ACC112 (cell line): ENCODE data around the gene MACF1.
"Not testable (repeated sequence)": the region's sequence is repeated elsewhere in the genome, so short reads cannot be mapped to it uniquely, and the experiment has no call there.

ENCODE experiments used
- H2AFZ ChIP-seq: fragments of 200-600 bp; sonication (generic); one replicate; pipeline ENCODE4 v1.6.0; 2017; ENCODE audit warnings: antibody characterized with exemption, low read length; ENCODE audit not compliant: unreplicated experiment
- H3K27ac ChIP-seq: fragments of 200-600 bp; sonication (generic); 2 replicates; pipeline ENCODE4 v1.5.1; 2014; ENCODE audit warnings: low read depth, mild to moderate bottlenecking, antibody characterized with exemption, low read length, moderate library complexity
- H3K27me3 ChIP-seq: fragments of 200-600 bp; sonication (generic); 2 replicates; pipeline ENCODE4 v1.6.1; 2014; ENCODE audit warnings: mild to moderate bottlenecking, antibody characterized with exemption, low read length, moderate library complexity, mixed read lengths; ENCODE audit not compliant: insufficient read depth
- H3K36me3 ChIP-seq: fragments of 200-600 bp; sonication (generic); 2 replicates; pipeline ENCODE4 v1.6.1; 2016; ENCODE audit warnings: mild to moderate bottlenecking, antibody characterized with exemption, low read length, moderate library complexity, mixed read lengths; ENCODE audit not compliant: insufficient read depth
- H3K4me1 ChIP-seq: fragments of 200-600 bp; sonication (generic); one replicate; pipeline ENCODE4 v1.6.1; 2016; ENCODE audit warnings: low read length, mixed read lengths; ENCODE audit not compliant: insufficient read depth, unreplicated experiment, control insufficient read depth
- H3K4me3 ChIP-seq: fragments of 200-600 bp; sonication (generic); 2 replicates; pipeline ENCODE4 v1.5.1; 2014; ENCODE audit warnings: mild to moderate bottlenecking, low read depth, low read length
- H3K79me2 ChIP-seq: fragments of 200-600 bp; sonication (generic); one replicate; pipeline ENCODE4 v1.6.0; 2016; ENCODE audit warnings: low read length; ENCODE audit not compliant: control insufficient read depth, unreplicated experiment, insufficient read depth

The MACF1 gene

DNA sequence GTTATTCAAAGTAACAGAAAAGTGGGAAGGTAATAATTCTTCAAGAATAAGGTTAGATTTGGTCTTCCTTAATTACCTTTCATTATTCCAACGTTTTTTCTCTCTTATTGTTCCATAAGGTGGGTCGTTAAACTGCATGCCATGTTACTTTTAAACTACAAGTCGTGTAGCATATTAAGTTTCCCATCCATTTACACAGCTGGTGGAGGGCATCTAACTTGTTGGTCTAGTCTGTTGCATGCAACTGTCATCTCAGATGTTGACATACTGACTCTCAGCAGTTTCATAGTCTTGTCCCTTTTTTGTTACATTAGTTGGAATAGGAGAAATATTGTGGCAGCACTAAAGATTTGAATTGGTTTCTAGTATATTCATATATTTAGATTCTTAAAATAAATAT is 232.3 kb downstream of the MACF1 start:
- H2AFZ ChIP-seq: no peak overlapping the region
- no peak overlapping the region for H3K27ac ChIP-seq
- no peak overlapping the region for H3K4me3 ChIP-seq
- no peaks in the 10 kb centered on the region for H3K79me2 ChIP-seq
- no peaks in the 10 kb centered on the region for H3K27me3 ChIP-seq
- peaks cover 32% of the 10 kb centered on the region for H3K36me3 ChIP-seq
- H3K4me1 ChIP-seq: no peaks in the 10 kb centered on the region

DNA sequence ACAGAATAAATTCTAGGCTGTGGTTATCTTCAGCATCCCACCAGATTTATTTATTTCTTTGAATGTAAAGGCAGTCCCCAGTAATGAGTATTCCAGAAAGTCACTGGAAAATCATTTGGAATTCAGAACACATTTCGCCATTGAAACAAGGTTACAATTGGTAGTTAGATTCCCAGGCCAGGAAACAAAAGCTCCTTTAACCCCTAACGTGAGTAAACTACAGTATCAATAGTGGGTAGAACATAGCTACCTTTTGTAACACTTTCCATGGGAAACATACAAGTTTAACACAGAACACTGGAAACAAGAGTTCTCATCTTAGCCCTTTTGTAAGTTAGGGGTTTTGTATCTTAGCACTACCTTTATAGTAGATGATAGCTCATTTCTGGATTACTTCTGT is 233.5 kb downstream of the MACF1 start:
- no peaks in the 10 kb centered on the region for H3K79me2 ChIP-seq
- no peak overlapping the region for H2AFZ ChIP-seq
- H3K27ac ChIP-seq: no peak overlapping the region
- H3K27me3 ChIP-seq: no peaks in the 10 kb centered on the region
- no peak overlapping the region for H3K4me3 ChIP-seq
- peaks cover 30% of the 10 kb centered on the region for H3K36me3 ChIP-seq
- no peaks in the 10 kb centered on the region for H3K4me1 ChIP-seq

DNA sequence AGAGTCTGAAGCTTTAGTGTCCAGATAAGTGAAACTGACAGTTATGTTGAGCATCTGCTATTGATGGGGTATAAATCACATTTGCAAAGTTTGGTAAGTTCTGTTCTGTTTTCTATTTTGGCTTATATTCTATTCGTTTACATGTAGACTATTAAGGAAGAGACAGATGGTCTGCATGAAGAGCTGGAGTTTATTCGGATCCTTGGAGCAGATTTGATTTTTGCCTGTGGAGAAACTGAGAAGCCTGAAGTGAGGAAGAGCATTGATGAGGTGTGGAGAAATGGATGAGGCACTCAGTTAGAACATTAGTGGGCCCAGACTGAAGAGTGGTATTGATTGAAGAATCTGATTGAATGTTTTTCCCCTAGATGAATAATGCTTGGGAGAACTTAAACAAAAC is 236.4 kb downstream of the MACF1 start:
- Histone ChIP-seq H3K79me2 (no peaks in the 10 kb centered on the region), H3K36me3 (peaks cover 47% of the 10 kb centered on the region), H3K4me1 (no peaks in the 10 kb centered on the region), H2AFZ (no peak overlapping the region), H3K27ac (no peak overlapping the region), H3K27me3 (no peaks in the 10 kb centered on the region), H3K4me3 (no peak overlapping the region)

DNA sequence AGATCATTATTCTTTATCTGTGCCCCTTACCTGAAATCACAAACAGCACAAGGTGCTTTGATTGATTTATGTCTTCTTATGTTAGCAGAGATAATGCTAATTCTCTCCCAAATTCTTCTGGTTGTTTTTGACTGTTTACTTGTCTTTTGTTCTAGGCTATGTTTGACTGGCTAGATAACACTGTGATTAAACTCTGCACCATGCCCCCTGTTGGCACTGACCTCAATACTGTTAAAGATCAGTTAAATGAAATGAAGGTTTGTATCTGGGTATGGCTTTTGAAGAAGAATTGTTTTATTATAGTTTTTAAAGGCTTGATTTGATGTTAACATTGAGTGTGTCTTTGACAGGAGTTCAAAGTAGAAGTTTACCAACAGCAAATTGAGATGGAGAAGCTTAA is 237.3 kb downstream of the MACF1 start:
- no peaks in the 10 kb centered on the region for H3K79me2 ChIP-seq
- no peaks in the 10 kb centered on the region for H3K4me1 ChIP-seq
- peaks cover 53% of the 10 kb centered on the region for H3K36me3 ChIP-seq
- no peaks in the 10 kb centered on the region for H3K27me3 ChIP-seq
- H3K4me3 ChIP-seq: no peak overlapping the region
- H2AFZ ChIP-seq: no peak overlapping the region
- H3K27ac ChIP-seq: no peak overlapping the region

DNA sequence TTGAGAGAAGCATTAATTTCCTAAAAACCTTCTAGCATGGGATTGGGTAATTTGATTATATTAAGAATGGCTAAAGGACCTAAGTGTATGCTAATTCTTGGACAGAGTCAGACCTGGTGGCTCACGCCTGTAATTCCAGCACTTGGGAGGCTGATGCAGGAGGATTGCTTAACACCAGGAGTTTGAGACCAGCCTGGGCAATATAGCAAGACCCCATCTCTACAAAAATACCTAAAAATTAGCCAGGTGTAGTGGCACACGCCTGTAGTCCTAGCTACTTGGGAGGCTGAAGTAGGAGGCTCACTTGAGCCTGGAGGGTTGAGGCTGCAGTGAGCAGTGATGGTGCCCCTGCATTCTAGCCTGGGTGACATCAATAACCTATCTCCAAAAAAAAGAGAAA is 241.1 kb downstream of the MACF1 start:
- Histone ChIP-seq H3K27ac (no peak overlapping the region), H3K4me1 (no peaks in the 10 kb centered on the region), H3K79me2 (no peaks in the 10 kb centered on the region), H3K4me3 (no peak overlapping the region), H3K36me3 (peaks cover 60% of the 10 kb centered on the region), H2AFZ (no peak overlapping the region), H3K27me3 (no peaks in the 10 kb centered on the region)

DNA sequence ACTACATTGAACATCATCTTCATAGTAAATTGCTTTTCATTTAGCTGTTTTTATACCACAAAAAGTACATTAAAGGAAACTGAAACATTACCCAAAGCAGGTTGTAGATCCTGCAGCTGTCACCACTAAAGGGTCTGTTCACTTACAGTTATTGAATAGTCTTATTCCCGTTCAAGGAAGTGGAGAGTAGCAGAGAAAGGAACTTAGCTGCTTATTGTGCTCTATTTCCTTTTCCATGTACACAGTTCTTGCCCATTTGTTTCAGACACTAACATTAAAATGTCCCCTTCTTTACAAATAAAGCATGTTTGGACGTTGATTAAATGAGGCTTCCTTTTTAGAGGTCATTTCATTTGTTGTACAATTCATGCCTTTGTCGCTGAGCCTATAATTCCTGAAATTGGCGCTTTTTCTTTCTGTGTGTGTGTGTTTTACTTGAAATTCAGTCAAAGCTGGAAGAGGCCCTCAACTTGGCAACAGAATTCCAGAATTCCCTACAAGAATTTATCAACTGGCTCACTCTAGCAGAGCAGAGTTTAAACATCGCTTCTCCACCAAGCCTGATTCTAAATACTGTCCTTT is 242.6 kb downstream of the MACF1 start:
- Histone ChIP-seq H3K36me3 (peaks cover 51% of the 10 kb centered on the region), H3K27ac (no peak overlapping the region), H3K79me2 (no peaks in the 10 kb centered on the region), H3K27me3 (no peaks in the 10 kb centered on the region), H3K4me1 (no peaks in the 10 kb centered on the region), H2AFZ (no peak overlapping the region), H3K4me3 (no peak overlapping the region)

DNA sequence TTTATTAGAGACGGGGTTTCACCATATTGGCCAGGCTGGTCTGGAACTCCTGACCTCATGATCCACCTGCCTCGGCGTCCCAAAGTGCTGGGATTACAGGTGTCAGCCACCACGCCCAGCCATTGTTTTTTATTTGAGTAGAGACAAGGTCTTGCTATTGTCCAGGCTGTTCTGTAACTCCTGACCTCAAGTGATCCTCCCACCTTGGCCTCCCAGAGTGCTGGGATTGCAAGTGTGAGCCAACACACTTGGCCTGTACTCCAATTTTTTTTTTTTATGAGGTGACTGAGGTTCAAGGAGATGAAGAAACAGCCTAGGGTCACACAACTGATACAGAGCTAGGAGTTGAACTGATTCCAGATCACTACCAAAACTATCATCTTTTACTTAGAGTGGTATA is 245.5 kb downstream of the MACF1 start:
- H3K36me3 ChIP-seq: peaks cover 51% of the 10 kb centered on the region
- not testable (repeated sequence) for H2AFZ ChIP-seq, H3K27me3 ChIP-seq, H3K27ac ChIP-seq, H3K4me1 ChIP-seq, H3K4me3 ChIP-seq, H3K79me2 ChIP-seq

DNA sequence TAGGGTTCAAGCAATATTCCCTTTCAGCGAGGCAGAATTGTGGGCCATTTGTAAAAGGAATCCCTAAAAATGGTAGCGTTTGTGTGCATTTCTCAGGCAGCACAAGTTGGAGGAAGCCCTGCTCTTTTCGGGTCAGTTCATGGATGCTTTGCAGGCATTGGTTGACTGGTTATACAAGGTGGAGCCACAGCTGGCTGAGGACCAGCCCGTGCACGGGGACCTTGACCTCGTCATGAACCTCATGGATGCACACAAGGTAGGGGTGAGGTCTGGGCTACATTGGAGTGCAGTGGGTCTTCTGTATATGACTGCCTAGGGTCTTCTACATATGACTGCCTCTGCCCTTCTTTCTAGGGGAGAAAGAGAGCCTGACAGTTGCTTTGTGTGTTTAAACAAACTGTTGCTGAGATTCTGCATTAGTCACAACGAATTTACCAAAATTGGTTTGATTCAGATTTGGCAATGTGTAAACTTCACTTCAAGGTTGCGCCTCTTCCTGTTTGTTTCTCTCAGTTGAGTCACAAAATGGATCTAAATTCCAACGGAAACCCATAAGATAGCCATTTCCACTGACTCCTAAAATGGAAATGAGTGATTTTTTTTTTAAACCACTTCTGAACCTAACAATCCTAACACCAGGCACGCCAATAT is 246.6 kb downstream of the MACF1 start:
- peaks cover 47% of the 10 kb centered on the region for H3K36me3 ChIP-seq
- no peaks in the 10 kb centered on the region for H3K27me3 ChIP-seq
- no peak overlapping the region for H3K4me3 ChIP-seq
- H2AFZ ChIP-seq: no peak overlapping the region
- H3K27ac ChIP-seq: peak overlapping the region; percentile 57
- H3K79me2 ChIP-seq: no peaks in the 10 kb centered on the region
- H3K4me1 ChIP-seq: no peaks in the 10 kb centered on the region

DNA sequence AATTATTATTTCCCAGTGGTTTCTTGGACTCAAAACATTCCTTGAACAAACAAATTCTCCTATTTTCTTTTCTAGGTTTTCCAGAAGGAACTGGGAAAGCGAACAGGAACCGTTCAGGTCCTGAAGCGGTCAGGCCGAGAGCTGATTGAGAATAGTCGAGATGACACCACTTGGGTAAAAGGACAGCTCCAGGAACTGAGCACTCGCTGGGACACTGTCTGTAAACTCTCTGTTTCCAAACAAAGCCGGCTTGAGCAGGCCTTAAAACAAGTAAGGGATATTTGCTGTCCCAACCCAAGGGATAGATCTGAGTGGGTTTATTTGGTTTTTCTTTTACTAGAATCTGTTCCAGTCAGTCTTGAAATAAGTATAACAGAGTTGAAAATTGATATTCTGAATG is 247.6 kb downstream of the MACF1 start:
- Histone ChIP-seq H2AFZ (no peak overlapping the region), H3K36me3 (peaks cover 40% of the 10 kb centered on the region), H3K4me1 (no peaks in the 10 kb centered on the region), H3K4me3 (no peak overlapping the region), H3K79me2 (no peaks in the 10 kb centered on the region), H3K27me3 (no peaks in the 10 kb centered on the region), H3K27ac (no peak overlapping the region)

DNA sequence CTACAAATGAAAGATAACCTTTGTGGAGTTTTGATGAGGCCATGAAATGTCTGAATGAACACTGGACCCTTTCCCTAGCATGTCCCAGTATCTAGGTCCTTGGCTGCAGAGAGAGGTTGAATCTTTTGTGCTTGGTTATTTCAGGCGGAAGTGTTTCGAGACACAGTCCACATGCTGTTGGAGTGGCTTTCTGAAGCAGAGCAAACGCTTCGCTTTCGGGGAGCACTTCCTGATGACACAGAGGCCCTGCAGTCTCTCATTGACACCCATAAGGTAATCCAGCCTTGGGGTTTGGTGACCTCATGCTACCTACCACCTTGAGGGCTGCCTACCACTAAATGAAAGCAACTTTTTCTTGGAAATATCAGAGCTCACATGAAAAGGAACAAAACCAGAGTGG is 248.0 kb downstream of the MACF1 start:
- peaks cover 41% of the 10 kb centered on the region for H3K36me3 ChIP-seq
- H3K79me2 ChIP-seq: no peaks in the 10 kb centered on the region
- no peak overlapping the region for H3K27ac ChIP-seq
- no peaks in the 10 kb centered on the region for H3K4me1 ChIP-seq
- H3K4me3 ChIP-seq: no peak overlapping the region
- H2AFZ ChIP-seq: no peak overlapping the region
- no peaks in the 10 kb centered on the region for H3K27me3 ChIP-seq

DNA sequence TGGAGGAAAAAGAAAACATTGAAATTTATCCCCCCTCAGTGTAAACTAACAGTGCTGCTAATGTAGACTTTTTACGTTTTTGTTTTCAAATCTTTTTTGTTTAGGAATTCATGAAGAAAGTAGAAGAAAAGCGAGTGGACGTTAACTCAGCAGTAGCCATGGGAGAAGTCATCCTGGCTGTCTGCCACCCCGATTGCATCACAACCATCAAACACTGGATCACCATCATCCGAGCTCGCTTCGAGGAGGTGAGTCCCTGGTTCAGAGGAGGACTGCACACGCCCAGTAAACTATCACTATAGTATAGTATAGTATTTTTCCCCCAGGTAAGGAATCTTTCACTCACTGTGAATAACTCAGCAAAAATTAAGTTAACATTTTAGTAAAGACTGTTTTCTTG is 249.1 kb downstream of the MACF1 start:
- Histone ChIP-seq H3K36me3 (peaks cover 45% of the 10 kb centered on the region), H3K4me3 (no peak overlapping the region), H2AFZ (no peak overlapping the region), H3K27me3 (no peaks in the 10 kb centered on the region), H3K4me1 (no peaks in the 10 kb centered on the region), H3K27ac (no peak overlapping the region), H3K79me2 (no peaks in the 10 kb centered on the region)
